Tibial nerve (tissue), 3 donors: ENCODE measurements around the gene MME.

Experiments used
- CTCF ChIP-seq, 5 experiments: fragments of 200-600 bp in 3 of 5; fragments of 450-650 bp in 2 of 5; sonication (generic) in 3 of 5; IDR thresholded peaks; one replicate each; pipeline ENCODE4 v1.5.1; 2016 to 2019; ENCODE audit warnings: antibody characterized with exemption in 5 of 5, mild to moderate bottlenecking in 3 of 5, moderate library complexity in 2 of 5
- POLR2A ChIP-seq, 2 donors: fragments of 450-650 bp; IDR thresholded peaks; one replicate each; pipeline ENCODE4 v1.6.1; 2017; ENCODE audit warnings: antibody characterized with exemption in 2 of 2, mild to moderate bottlenecking in 2 of 2, moderate library complexity in 2 of 2

DNA sequence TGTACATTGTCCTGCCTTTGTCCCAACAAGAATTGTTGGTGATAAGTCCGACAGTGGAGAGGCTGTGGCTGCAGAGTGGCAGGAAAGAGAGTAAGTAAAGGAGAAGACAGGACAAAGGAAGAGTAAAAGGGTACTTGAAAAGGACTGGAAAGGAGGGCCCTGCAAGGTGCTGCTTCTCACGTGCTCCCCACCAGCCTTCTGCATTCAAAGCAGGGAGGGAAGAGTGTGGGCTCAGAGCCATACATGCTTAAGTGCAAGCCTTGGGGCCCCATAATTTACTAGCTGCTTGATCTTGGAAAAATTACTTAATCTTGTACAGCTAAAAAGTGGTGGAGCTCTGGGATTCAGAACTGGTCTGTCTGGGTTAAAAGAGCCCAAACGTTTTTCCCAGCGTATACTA lies 29.9 kb downstream of the MME start:
- TF ChIP-seq CTCF (IDR thresholded peaks at IDR 0.05) (no peak), POLR2A (IDR thresholded peaks at IDR 0.05) (no peak)
